ENCODE results near the gene HOXA11.

The HOXA11 gene

GRCh38 chr7:27192546-27193334 is 7.7 kb upstream of the HOXA11 start:
- no peak for DNase-seq

GRCh38 chr7:27191833-27192545 is 7.0 kb upstream of the HOXA11 start:
- no peak for DNase-seq

- no peak for DNase-seq
Measured at GRCh38 chr7:27191161-27191731, 6.2 kb upstream of the HOXA11 start.

- DNase-seq = no peak
Measured at GRCh38 chr7:27189997-27190748, 5.1 kb upstream of the HOXA11 start.

GRCh38 chr7:27189295-27189996 is 4.4 kb upstream of the HOXA11 start:
- no peak for DNase-seq

- DNase-seq = no peak
Measured at GRCh38 chr7:27188386-27189294, 3.6 kb upstream of the HOXA11 start.

GRCh38 chr7:27187475-27188385 is 2.7 kb upstream of the HOXA11 start:
- no peak for DNase-seq

- DNase-seq = no peak
Measured at GRCh38 chr7:27186668-27187474, 1.8 kb upstream of the HOXA11 start.

- no peak for DNase-seq
Measured at GRCh38 chr7:27185854-27186667, 1.0 kb upstream of the HOXA11 start.

GRCh38 chr7:27184337-27185012 is 557 bp downstream of the HOXA11 start:
- DNase-seq = no peak

GRCh38 chr7:27183682-27184336 is 1.2 kb downstream of the HOXA11 start:
- no peak for DNase-seq

GRCh38 chr7:27182861-27183681 is 2.0 kb downstream of the HOXA11 start:
- no peak for DNase-seq

- DNase-seq = no peak
Measured at GRCh38 chr7:27182285-27182841, 2.7 kb downstream of the HOXA11 start.

GRCh38 chr7:27181795-27182275 is 3.2 kb downstream of the HOXA11 start:
- DNase-seq = no peak

- DNase-seq = no peak
Measured at GRCh38 chr7:27180431-27181420, 4.3 kb downstream of the HOXA11 start.

Data from NCI-H226 (cell line).